DOHH2 (cell line): Measurements from ENCODE around the gene SDE2.

ENCODE experiments used
- H3F3A ChIP-seq: fragments of 200-600 bp; sonication (generic), shearing (Covaris generic); 2 replicates; pipeline ENCODE4 v1.6.0; 2016; ENCODE audit warnings: antibody characterized with exemption, mild to moderate bottlenecking; ENCODE audit not compliant: control insufficient read depth, insufficient read depth
- H3K27ac ChIP-seq: fragments of 200-600 bp; sonication (generic); 2 replicates; pipeline ENCODE4 v1.5.1; 2014; ENCODE audit warnings: low read depth, mild to moderate bottlenecking, low read length, moderate library complexity
- H3K27me3 ChIP-seq: fragments of 200-600 bp; sonication (generic); 2 replicates; pipeline ENCODE4 v1.6.1; 2014; ENCODE audit warnings: mild to moderate bottlenecking, low read length, mixed read lengths; ENCODE audit not compliant: control insufficient read depth
- H3K36me3 ChIP-seq: fragments of 200-600 bp; sonication (generic); 2 replicates; pipeline ENCODE4 v1.6.1; 2014; ENCODE audit warnings: mild to moderate bottlenecking, low read length, moderate library complexity, mixed read lengths; ENCODE audit not compliant: control insufficient read depth
- H3K4me1 ChIP-seq: fragments of 200-600 bp; sonication (generic); 2 replicates; pipeline ENCODE4 v1.6.1; 2014; ENCODE audit warnings: mild to moderate bottlenecking, low read length, mixed read lengths; ENCODE audit not compliant: control insufficient read depth
- H3K4me2 ChIP-seq: fragments of 200-600 bp; sonication (generic); 2 replicates; pipeline ENCODE4 v1.6.0; 2014; ENCODE audit warnings: mild to moderate bottlenecking, low read length, moderate library complexity
- H3K4me3 ChIP-seq: fragments of 200-600 bp; sonication (generic); 2 replicates; pipeline ENCODE4 v1.5.1; 2014; ENCODE audit warnings: mild to moderate bottlenecking, low read length, mixed read lengths
- H3K79me2 ChIP-seq: fragments of 200-600 bp; sonication (generic); 2 replicates; pipeline ENCODE4 v1.6.1; 2014; ENCODE audit warnings: mild to moderate bottlenecking, low read length, mixed read lengths; ENCODE audit not compliant: control insufficient read depth
- H3K9me2 ChIP-seq: fragments of 200-600 bp; sonication (generic); replicated peaks from 2 replicates; pipeline ENCODE4 v1.6.1; 2014; ENCODE audit warnings: mild to moderate bottlenecking, low read length, mixed read lengths; ENCODE audit not compliant: control insufficient read depth
- H3K9me3 ChIP-seq: fragments of 200-600 bp; sonication (generic); 2 replicates; pipeline ENCODE4 v1.6.1; 2014; ENCODE audit warnings: antibody characterized with exemption, low read length, mixed read lengths; ENCODE audit not compliant: control insufficient read depth, insufficient read depth
- H4K20me1 ChIP-seq: fragments of 200-600 bp; sonication (generic); 2 replicates; pipeline ENCODE4 v1.6.0; 2014; ENCODE audit warnings: low read depth, mild to moderate bottlenecking, antibody characterized with exemption, low read length, moderate library complexity; ENCODE audit not compliant: control insufficient read depth, insufficient read depth
- CTCF ChIP-seq: fragments of 200-600 bp; sonication (generic); IDR thresholded peaks from one replicate; pipeline ENCODE4 v1.5.1; 2014; ENCODE audit warnings: antibody characterized with exemption, mild to moderate bottlenecking, low read depth, low read length; ENCODE audit not compliant: poor library complexity, severe bottlenecking
- EZH2phosphoT487 ChIP-seq: fragments of 200-600 bp; sonication (generic); IDR thresholded peaks from 2 replicates; pipeline ENCODE4 v1.6.1; 2017; ENCODE audit warnings: borderline replicate concordance, mild to moderate bottlenecking, antibody characterized with exemption, low read length, moderate library complexity, mixed read lengths

SDE2 gene

GRCh38 chr1:225999227-225999911, at the start of gene SDE2:
TSS of gene SDE2 (minus strand) at chr1:225999343. CDS start at chr1:225999312, 31 bp downstream.
- Histone ChIP-seq H3K79me2 (peaks cover 48% of the 10 kb centered on the region), H3K9me2 (no peaks in the 10 kb centered on the region), H4K20me1 (peaks cover 4% of the 10 kb centered on the region; the same call in 1 of the 2 replicates), H3F3A (peaks cover 12% of the 10 kb centered on the region), H3K4me2 (peak within 1 kb of the TSS; percentile 88), H3K4me3 (peak within 1 kb of the TSS; percentile 94), H3K27me3 (no peaks in the 10 kb centered on the region), H3K9me3 (no peaks in the 10 kb centered on the region), H3K36me3 (peaks cover 35% of the 10 kb centered on the region), H3K27ac (peak within 1 kb of the TSS; percentile 92), H3K4me1 (peaks cover 71% of the 10 kb centered on the region)
- TF ChIP-seq EZH2phosphoT487 (no peak), CTCF (no peak)

- Histone ChIP-seq H3K79me2 (no peaks in the 10 kb centered on the region), H4K20me1 (no peaks in the 10 kb centered on the region), H3K9me3 (no peaks in the 10 kb centered on the region), H3K4me3 (no peak overlapping the region), H3K27ac (no peak overlapping the region), H3K4me1 (no peaks in the 10 kb centered on the region), H3K9me2 (no peaks in the 10 kb centered on the region), H3K27me3 (no peaks in the 10 kb centered on the region), H3K36me3 (no peaks in the 10 kb centered on the region), H3K4me2 (no peak overlapping the region), H3F3A (no peaks in the 10 kb centered on the region)
- no peak for TF ChIP-seq EZH2phosphoT487
- TF ChIP-seq CTCF, result no peak
Measured at GRCh38 chr1:226048886-226049285, 49.7 kb upstream of the SDE2 start.

- Histone ChIP-seq H3F3A (no peaks in the 10 kb centered on the region), H3K36me3 (no peaks in the 10 kb centered on the region), H3K9me2 (no peaks in the 10 kb centered on the region), H4K20me1 (no peaks in the 10 kb centered on the region), H3K27ac (no peak overlapping the region), H3K9me3 (no peaks in the 10 kb centered on the region), H3K79me2 (no peaks in the 10 kb centered on the region), H3K4me2 (no peak overlapping the region), H3K4me3 (no peak overlapping the region), H3K27me3 (no peaks in the 10 kb centered on the region), H3K4me1 (peaks cover 6% of the 10 kb centered on the region)
- TF ChIP-seq CTCF, result no peak
- no peak for TF ChIP-seq EZH2phosphoT487
Measured at GRCh38 chr1:226047495-226047894, 48.4 kb upstream of the SDE2 start.
